Activated CD4-positive, alpha-beta memory T cell treated with anti-CD3 and anti-CD28 coated beads for 36 hours (primary cell): ENCODE data around the gene LYG1. TPM values are rescaled to one million over a fixed set of nuclear protein-coding genes. Genes with fewer than 3 reads are reported as not detected.

Experiments used
- CTCF ChIA-PET: fragments of 350-600 bp; sonication (Branson Sonifier 250); formaldehyde crosslinking; loops from one replicate; lab custom pipeline; 2021; ENCODE audit warnings: antibody characterized with exemption, inconsistent platforms; lab: Charles Lee
- POLR2A ChIA-PET: fragments of 350-600 bp; sonication (Branson Sonifier 250); formaldehyde crosslinking; loops from one replicate; lab custom pipeline; 2021; ENCODE audit warnings: antibody characterized with exemption; lab: Charles Lee
- DNase-seq: peaks from one replicate; pipeline ENCODE4 v3.0.0-alpha.2; 2020
- H3K27ac Mint-ChIP-seq: one replicate; pipeline ENCODE4 v1.8.0; 2021; ENCODE audit warnings: mixed read lengths
- H3K27me3 Mint-ChIP-seq: one replicate; pipeline ENCODE4 v1.8.0; 2021; ENCODE audit warnings: mixed read lengths
- H3K36me3 Mint-ChIP-seq: one replicate; pipeline ENCODE4 v1.8.0; 2021; ENCODE audit warnings: mixed read lengths
- H3K4me1 Mint-ChIP-seq: one replicate; pipeline ENCODE4 v1.8.0; 2021; ENCODE audit warnings: low read depth, mixed read lengths
- H3K4me3 Mint-ChIP-seq: one replicate; pipeline ENCODE4 v1.8.0; 2021; ENCODE audit warnings: mild to moderate bottlenecking, mixed read lengths
- H3K9me3 Mint-ChIP-seq: one replicate; pipeline ENCODE4 v1.8.0; 2021; ENCODE audit warnings: mixed read lengths
- intact Hi-C: fragments of 100-400 bp; cut with micrococcal nuclease; formaldehyde crosslinking; loops from one replicate; pipeline ENCODE4 v1.15.1; 2023
- total RNA-seq, 2 experiments: library from RNA; stranded (reverse); gene quantifications; one replicate each; pipeline ENCODE4 v1.2.3, GENCODE V29; 2021

Gene LYG1
- total RNA-seq, 2 experiments from 2014 or later, result 0.29 to 1.2 TPM

DNA sequence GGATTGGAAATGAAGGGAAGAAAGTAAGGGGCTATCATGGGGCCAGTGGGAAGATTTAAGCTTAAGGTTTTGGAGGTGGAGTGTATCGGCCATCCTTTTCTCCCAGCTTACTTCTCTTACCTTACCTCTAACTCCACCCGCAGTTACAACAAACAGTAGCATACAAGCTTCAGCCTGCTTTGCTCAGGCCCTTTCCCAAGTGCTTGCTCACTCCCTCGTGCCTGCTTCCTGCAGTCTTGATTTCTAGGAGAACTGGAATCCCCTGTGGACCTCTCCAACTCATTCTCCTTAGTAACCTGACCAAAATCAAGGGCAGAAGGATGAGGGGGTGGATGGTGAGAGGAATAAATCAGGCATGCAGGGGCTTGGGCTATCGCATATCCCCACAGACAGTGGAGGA lies 39.8 kb downstream of the LYG1 start:
- no peak for DNase-seq
- no peaks in the 10 kb centered on the region for H3K9me3 Mint-ChIP-seq
- H3K27me3 Mint-ChIP-seq, result no peaks in the 10 kb centered on the region
- ChIA-PET CTCF (no interaction called here), POLR2A (no interaction called here)
- H3K36me3 Mint-ChIP-seq, result peaks cover 3% of the 10 kb centered on the region
- no peak overlapping the region for H3K27ac Mint-ChIP-seq
- H3K4me1 Mint-ChIP-seq, result no peaks in the 10 kb centered on the region
- intact Hi-C loops, result no loop called here
- no peak overlapping the region for H3K4me3 Mint-ChIP-seq

GRCh38 chr2:99260184-99260583 lies 40.8 kb downstream of the LYG1 start:
- no peaks in the 10 kb centered on the region for H3K9me3 Mint-ChIP-seq
- POLR2A ChIA-PET, result no interaction called here

GRCh38 chr2:99259465-99259864 lies 41.5 kb downstream of the LYG1 start:
- Mint-ChIP-seq H3K4me1 (no peaks in the 10 kb centered on the region), H3K9me3 (no peaks in the 10 kb centered on the region), H3K36me3 (peaks cover 2% of the 10 kb centered on the region), H3K4me3 (no peak overlapping the region), H3K27ac (no peak overlapping the region), H3K27me3 (no peaks in the 10 kb centered on the region)
- ChIA-PET CTCF (interaction anchor here (0.7 kb wide), 1 partner anchor 13 kb away, joined by 3 read pairs; no protein-coding TSS in a partner anchor), POLR2A (interaction anchor here (0.7 kb wide), 1 partner anchor 144 kb away, joined by 5 read pairs; no protein-coding TSS in a partner anchor)
- intact Hi-C loops, result no loop called here
- DNase-seq, result no peak

More at GRCh38 chr2:99260184-99260583, 40.8 kb downstream of the LYG1 start:
- H3K4me1 Mint-ChIP-seq, result no peaks in the 10 kb centered on the region
- peaks cover 2% of the 10 kb centered on the region for H3K36me3 Mint-ChIP-seq
- H3K27ac Mint-ChIP-seq, result no peak overlapping the region
- intact Hi-C loops, result no loop called here
- H3K4me3 Mint-ChIP-seq, result no peak overlapping the region
- CTCF ChIA-PET, result no interaction called here
- no peaks in the 10 kb centered on the region for H3K27me3 Mint-ChIP-seq
- no peak for DNase-seq

- Mint-ChIP-seq H3K4me1 (no peaks in the 10 kb centered on the region), H3K9me3 (no peaks in the 10 kb centered on the region), H3K36me3 (no peaks in the 10 kb centered on the region), H3K4me3 (no peak overlapping the region), H3K27me3 (no peaks in the 10 kb centered on the region), H3K27ac (no peak overlapping the region)
- ChIA-PET CTCF (no interaction called here), POLR2A (no interaction called here)
- intact Hi-C loops, result no loop called here
- DNase-seq, result no peak
Measured at GRCh38 chr2:99256677-99257076, 44.3 kb downstream of the LYG1 start.

DNA sequence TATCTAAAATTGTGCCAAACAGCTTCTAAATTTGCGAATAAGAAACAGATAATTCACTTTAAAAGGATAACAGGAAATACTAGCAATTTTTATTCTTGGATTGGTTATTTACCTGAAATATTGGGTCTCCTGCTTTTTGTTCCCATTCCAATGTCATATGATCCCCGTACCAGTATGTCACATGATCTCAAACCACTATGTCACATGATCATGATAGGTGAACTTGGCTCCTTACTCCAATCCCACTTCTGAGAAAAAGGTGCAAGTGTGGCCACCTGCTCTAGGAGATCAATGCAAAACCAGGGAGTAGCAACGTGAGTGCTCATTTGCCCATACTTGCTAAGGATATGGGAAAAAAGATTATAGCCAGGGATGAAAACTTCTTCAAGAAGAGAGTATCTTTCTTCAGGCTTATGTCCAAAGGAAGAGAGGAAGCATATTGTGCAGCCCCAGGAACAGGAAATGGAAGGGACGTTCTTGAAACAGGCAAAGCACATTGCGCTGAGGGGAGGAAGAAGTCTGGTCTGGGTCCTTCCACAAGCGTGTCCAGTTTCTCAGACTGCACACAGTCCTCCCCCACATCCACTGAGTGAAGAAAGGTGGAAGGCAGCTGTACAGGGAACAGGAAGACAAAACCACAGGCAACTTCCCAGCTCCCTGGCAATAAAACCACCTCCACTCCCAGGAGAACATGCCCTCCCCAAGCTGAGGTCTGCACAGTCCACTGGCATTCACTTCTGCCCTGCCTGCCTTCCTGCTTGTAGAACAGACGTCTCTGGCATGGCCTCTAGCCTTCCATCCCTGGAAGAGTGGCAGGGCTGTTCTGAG lies 45.3 kb downstream of the LYG1 start, which contains the start of gene LYG2:
Gene LYG2 (minus strand): TSS at position 176 of the 828 bp plus-strand sequence. CDS start 1,406 bp downstream, outside the sequence.
- H3K27me3 Mint-ChIP-seq, result no peaks in the 10 kb centered on the region
- ChIA-PET POLR2A (no interaction called here), CTCF (no interaction called here)
- no peaks in the 10 kb centered on the region for H3K9me3 Mint-ChIP-seq
- no peaks in the 10 kb centered on the region for H3K4me1 Mint-ChIP-seq
- no peak for DNase-seq
- H3K36me3 Mint-ChIP-seq, result no peaks in the 10 kb centered on the region
- no peak within 1 kb of the TSS for H3K4me3 Mint-ChIP-seq
- no peak within 1 kb of the TSS for H3K27ac Mint-ChIP-seq
- intact Hi-C loops, result no loop called here

DNA sequence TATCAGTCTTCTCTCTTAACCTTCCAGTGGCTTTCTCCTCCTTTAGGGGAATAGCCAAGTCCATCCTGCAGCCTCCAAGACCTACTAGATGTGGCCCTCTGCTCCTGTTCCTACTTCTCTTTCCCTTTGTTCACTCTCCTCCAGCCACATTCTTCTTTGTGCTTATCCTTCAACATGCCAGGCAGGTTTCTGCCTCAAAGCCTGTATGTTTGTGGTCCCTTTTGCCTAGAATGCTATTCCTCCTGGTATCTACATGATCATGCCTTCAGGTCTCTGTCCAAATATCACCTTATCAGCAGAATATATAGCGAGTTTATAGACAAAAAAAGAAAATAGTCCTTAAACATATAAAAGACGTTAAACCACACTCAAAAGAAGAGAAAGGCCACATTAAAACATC lies 51.0 kb downstream of the LYG1 start:
- H3K9me3 Mint-ChIP-seq, result peaks cover 8% of the 10 kb centered on the region
- no peaks in the 10 kb centered on the region for H3K27me3 Mint-ChIP-seq
- ChIA-PET POLR2A (no interaction called here), CTCF (no interaction called here)
- no peak overlapping the region for H3K4me3 Mint-ChIP-seq
- H3K36me3 Mint-ChIP-seq, result peaks cover 10% of the 10 kb centered on the region
- no peaks in the 10 kb centered on the region for H3K4me1 Mint-ChIP-seq
- intact Hi-C loops, result no loop called here
- no peak overlapping the region for H3K27ac Mint-ChIP-seq
- DNase-seq, result no peak

DNA sequence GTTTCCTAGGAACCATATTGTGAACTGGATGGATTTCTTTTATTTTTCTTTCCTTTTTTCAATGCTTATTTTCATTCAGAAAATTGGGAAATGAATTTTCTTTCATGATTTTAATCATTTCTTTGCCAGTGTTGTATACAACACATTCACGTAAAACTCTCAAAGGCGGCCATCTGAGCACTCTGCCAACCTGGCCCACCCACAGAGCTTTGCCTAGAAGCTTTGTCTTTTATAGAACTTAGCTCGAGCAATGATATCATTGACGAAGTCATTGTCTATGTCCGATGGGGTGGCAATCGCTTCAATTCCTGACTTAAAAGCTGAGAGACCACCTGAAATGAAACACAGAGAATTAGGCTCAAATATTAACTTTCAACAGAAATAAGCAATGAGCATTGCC lies 58.8 kb downstream of the LYG1 start:
- peaks cover 8% of the 10 kb centered on the region for H3K36me3 Mint-ChIP-seq
- no peaks in the 10 kb centered on the region for H3K9me3 Mint-ChIP-seq
- POLR2A ChIA-PET, result no interaction called here
- no peak overlapping the region for H3K4me3 Mint-ChIP-seq
- CTCF ChIA-PET, result no interaction called here
- no peak for DNase-seq
- intact Hi-C loops, result no loop called here
- no peaks in the 10 kb centered on the region for H3K4me1 Mint-ChIP-seq
- no peak overlapping the region for H3K27ac Mint-ChIP-seq
- no peaks in the 10 kb centered on the region for H3K27me3 Mint-ChIP-seq

- Mint-ChIP-seq H3K27ac (no peak overlapping the region), H3K36me3 (peaks cover 2% of the 10 kb centered on the region), H3K4me3 (no peak overlapping the region), H3K4me1 (no peaks in the 10 kb centered on the region), H3K27me3 (no peaks in the 10 kb centered on the region), H3K9me3 (no peaks in the 10 kb centered on the region)
- intact Hi-C loops, result no loop called here
- no peak for DNase-seq
- CTCF ChIA-PET, result no interaction called here
- POLR2A ChIA-PET, result interaction anchor here (0.7 kb wide), 1 partner anchor 221 kb away, joined by 3 read pairs; no protein-coding TSS in a partner anchor
Measured at GRCh38 chr2:99240431-99240830, 60.6 kb downstream of the LYG1 start.

- ChIA-PET POLR2A (no interaction called here), CTCF (no interaction called here)
- Mint-ChIP-seq H3K27ac (no peak overlapping the region), H3K4me1 (no peaks in the 10 kb centered on the region), H3K4me3 (no peak overlapping the region), H3K36me3 (no peaks in the 10 kb centered on the region), H3K27me3 (no peaks in the 10 kb centered on the region), H3K9me3 (peaks cover 13% of the 10 kb centered on the region)
- no peak for DNase-seq
- intact Hi-C loops, result no loop called here
Measured at GRCh38 chr2:99238599-99238998, 62.4 kb downstream of the LYG1 start.

Other genes with a start within 250 kb of the LYG1 start
- gene C2orf15, start 159.5 kb downstream of the LYG1 start, total RNA-seq, result under 1 TPM; 0.48 to 0.50 TPM
- gene TSGA10, start 146.3 kb downstream of the LYG1 start, total RNA-seq, result 1 to 10 TPM; 6.3 to 7.0 TPM
- 1 to 10 TPM; 3.3 to 4.6 TPM for gene LIPT1, start 146.2 kb downstream of the LYG1 start, total RNA-seq
- 10 to 100 TPM; 67.4 to 75.5 TPM for gene MITD1, start 120.1 kb downstream of the LYG1 start, total RNA-seq
- gene MRPL30, start 120.0 kb downstream of the LYG1 start, total RNA-seq, result 10 to 100 TPM; 30.3 to 30.8 TPM
- gene LYG2, start 45.5 kb downstream of the LYG1 start, total RNA-seq, result not detected
- 10 to 100 TPM; 29.6 to 30.5 TPM for gene TXNDC9, start 35.1 kb upstream of the LYG1 start, total RNA-seq
- 10 to 100 TPM; 69.7 to 72.0 TPM for gene EIF5B, start 36.2 kb upstream of the LYG1 start, total RNA-seq
- 10 to 100 TPM; 22.6 to 30.6 TPM for gene REV1, start 188.8 kb upstream of the LYG1 start, total RNA-seq